GM21528 (cell line): ENCODE results near the gene ACER3.

ENCODE experiments used
- ATAC-seq: cut with Tn5 transposase; IDR thresholded peaks from one replicate; pipeline ENCODE4 v1.9.1; 2021; ENCODE audit warnings: mild to moderate bottlenecking, moderate library complexity; ENCODE audit not compliant: unreplicated experiment, low FRiP score

ACER3 gene

DNA sequence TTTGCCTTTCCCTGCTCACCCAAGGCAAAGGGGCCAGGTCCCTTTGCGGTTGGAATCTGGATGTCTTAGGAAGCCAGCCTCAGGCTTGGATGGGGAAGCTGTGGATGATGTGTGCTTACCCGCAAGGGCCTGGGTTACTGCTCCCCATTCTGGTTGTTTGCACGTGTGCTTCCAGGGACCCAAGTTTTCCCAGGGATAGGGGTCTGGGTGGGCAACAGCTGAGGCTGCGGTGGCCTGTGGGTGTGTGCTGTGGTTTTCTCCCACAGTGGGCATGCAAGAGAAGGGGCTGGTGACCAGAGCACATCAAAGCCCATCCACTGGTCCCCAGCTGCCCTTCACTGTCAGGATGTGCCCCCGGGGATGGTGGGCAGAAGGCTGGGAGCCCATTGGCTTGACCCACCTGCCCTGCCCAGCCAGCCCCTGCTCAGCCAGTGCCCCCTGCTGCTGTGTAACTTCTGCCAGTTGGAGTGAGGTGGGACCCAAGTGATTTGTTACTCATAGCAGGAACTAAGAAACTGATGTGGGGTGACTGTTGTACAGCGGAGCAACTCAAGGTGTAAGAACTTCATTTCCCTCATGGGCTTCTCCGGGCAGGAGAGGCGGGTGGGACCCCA is 209.4 kb downstream of the ACER3 start:
- ATAC-seq: no peak

DNA sequence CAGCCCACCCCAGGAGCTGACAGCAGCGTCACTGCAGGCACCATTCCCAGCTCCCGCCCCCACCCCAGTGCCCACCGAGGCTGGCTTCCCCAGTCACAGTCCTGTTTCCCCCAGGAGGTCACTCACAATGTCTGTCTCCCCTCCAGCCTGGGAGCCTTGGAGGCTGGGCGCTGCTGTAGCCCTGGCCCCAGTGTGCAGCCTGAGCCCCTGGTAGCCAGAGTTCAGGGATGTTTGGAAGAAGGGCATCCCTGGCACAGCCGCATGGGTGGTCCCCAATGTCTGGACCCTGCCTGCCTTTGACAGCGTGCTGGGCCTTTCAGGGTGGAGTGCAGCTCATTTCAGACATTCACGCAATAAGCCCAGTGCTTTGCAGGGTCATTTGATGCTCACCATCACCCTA is 210.4 kb downstream of the ACER3 start:
- ATAC-seq: no peak

DNA sequence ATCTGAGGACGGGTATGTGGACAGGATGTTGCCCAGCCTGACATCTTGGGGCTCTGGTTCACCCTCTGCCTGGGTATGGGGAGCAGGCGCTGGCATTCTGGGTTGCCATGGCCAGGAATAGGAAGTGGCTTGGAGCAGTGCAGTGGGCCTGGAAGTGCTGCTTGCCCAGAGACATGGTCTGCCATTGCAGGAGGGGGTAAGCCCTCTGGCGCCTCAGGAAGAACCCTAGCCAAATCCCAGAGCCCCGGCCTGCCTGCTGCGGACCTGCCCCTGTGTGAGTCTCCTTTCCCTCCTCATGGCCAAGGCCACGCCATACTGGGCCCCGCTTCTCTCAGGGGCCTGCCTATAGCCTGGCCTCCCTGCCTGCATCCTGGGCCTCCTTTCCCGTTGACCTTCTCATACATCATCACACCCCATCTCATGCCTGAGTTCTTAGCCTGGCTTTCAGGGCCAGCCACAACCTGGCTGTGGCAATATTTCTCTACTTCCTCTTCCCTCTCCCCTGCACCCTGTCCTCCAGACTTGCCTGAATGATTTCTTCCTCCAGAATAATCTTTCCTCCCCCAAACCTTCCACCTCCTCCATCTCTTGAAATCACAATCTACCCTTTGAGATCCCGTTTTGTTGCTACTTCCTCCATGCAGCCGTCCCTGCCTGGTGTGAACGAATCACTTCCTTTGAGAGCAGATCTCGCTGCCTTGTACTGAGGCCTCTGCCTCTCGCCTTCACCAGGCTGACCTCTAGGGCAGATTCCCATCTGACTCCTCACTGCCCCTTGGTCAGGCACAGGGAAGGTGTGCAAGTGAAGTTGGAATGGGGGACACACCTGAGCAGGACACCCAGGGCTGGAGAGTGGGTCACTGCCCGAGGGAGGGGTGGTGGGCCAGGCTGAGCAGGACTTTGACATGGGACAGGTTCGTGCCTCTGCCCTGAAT is 211.2 kb downstream of the ACER3 start:
- ATAC-seq: no peak

GRCh38 chr11:77072851-77073327 is 212.2 kb downstream of the ACER3 start:
- no peak for ATAC-seq

GRCh38 chr11:77073328-77074001 is 212.7 kb downstream of the ACER3 start:
- no peak for ATAC-seq

- no peak for ATAC-seq
Observed at GRCh38 chr11:77074205-77074604, 213.5 kb downstream of the ACER3 start.

DNA sequence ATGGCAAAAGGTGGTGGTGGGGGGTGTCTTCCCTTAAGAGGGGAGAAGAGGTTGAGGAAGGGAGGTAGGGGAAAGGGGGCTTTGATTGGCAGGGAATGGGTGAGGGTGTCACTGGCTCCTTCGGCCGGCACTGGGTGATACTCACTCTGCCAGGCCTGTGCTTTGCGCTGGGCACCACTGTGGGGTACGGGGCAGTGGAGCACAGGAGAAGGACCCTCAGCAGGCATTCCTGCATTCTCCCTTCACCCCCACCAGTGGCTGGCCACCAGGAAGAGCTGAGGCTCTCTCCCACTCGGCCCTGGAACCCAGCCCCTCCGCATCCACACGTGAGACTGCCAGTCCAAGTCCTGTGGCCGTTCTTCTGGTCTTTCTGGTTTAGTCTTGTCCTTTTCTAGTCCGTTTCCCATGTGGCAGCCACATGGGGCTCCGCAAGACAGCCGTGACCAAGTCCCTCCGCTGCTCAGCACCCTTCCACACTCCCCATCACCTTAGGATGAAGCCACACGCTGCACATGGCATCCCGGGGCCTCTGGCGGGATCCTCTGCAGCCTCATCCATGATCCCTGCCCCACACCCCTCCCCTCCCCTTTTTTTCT is 214.0 kb downstream of the ACER3 start:
- no peak for ATAC-seq

GRCh38 chr11:77075425-77075905 is 214.7 kb downstream of the ACER3 start:
- no peak for ATAC-seq
